Skin epidermis (tissue), 12 donors: ENCODE measurements around the gene ATF6.

Source experiments
- H3K27ac ChIP-seq, 21 experiments: fragments of 200-600 bp; sonication (generic) in 11 of 21; one replicate each; pipeline ENCODE4 v1.5.0; 2020; ENCODE audit warnings: mild to moderate bottlenecking in 3 of 21, inconsistent platforms in 2 of 21, moderate library complexity in 2 of 21
- H3K4me3 ChIP-seq, 7 experiments: fragments of 200-600 bp; sonication (generic) in 2 of 7; one replicate each; pipeline ENCODE4 v1.5.0; 2020; ENCODE audit warnings: inconsistent platforms in 2 of 7, mild to moderate bottlenecking in 2 of 7, moderate library complexity in 1 of 7

Gene ATF6

GRCh38 chr1:161950377-161950776, 184.3 kb downstream of the ATF6 start:
- no peak overlapping the region for H3K4me3 ChIP-seq
- H3K27ac ChIP-seq = no peak overlapping the region

GRCh38 chr1:161951646-161952045, 185.5 kb downstream of the ATF6 start:
- Histone ChIP-seq H3K4me3 (no peak overlapping the region), H3K27ac (peak overlapping the region in 4 of 21 experiments; percentile 15 to 82 (median 50))

GRCh38 chr1:161952607-161953172, 186.6 kb downstream of the ATF6 start:
- no peak overlapping the region for H3K4me3 ChIP-seq
- peak overlapping the region in 8 of 21 experiments; percentile 6 to 82 (median 60) for H3K27ac ChIP-seq

DNA sequence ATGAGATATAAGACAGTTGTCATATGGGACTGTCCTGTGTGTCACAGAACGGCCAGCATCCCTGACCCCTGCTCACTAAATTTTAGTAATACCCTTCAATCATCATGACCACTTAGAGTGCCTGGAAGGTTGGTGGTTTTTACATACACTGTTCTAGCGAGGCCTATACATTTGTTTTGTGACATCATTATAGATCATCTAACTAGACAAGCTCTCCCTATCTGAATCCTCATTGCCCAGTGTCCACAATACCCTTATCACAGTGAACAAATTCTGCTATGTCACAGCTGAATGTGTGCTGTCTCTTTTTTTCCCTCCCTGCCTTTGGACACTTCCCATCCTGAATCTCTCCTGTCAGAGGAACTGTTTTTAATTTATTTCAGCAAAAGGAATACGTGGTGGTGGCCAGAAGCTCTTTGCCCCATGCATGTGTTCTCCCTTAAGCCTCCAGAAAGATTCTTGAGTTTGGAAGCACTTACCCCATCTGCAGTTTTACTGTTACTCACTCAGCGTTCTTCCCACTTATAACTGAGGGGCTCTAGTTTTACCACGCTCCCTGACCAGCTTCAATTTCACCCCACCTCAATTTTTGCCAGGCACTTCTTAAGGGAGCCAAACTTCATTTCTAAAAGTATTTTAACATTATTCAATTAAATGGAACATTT, 187.3 kb downstream of the ATF6 start:
- Histone ChIP-seq H3K27ac (peak overlapping the region in 15 of 21 experiments; percentile 6 to 82 (median 49)), H3K4me3 (no peak overlapping the region)

- Histone ChIP-seq H3K4me3 (no peak overlapping the region), H3K27ac (peak overlapping the region in 16 of 21 experiments; percentile 6 to 82 (median 49))
Observed at GRCh38 chr1:161954050-161954449, 187.9 kb downstream of the ATF6 start.

DNA sequence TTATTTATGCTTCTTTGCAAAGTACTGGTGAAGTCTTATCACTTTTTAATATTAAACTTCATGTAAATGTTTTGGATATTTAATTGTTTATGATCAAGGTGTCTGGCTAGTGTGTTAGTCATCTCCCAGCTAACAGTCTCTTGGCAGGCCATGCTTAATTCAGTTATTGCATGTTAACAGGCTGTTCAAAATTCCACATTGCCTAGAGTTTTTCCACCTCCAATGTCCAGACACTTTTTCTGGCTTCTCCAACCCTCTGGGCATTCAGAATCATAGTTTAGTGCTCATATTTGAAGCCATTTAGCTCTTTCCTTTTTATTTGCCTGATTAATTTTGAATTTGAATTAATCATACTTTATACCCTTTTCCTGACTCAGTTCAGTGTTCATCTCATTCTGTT, 188.3 kb downstream of the ATF6 start:
- Histone ChIP-seq H3K4me3 (no peak overlapping the region), H3K27ac (peak overlapping the region in 13 of 21 experiments; percentile 6 to 82 (median 49))

GRCh38 chr1:161955606-161956005, 189.5 kb downstream of the ATF6 start:
- H3K27ac ChIP-seq = peak overlapping the region in 8 of 21 experiments; percentile 12 to 82 (median 64)
- no peak overlapping the region for H3K4me3 ChIP-seq

- Histone ChIP-seq H3K27ac (peak overlapping the region in 5 of 21 experiments; percentile 19 to 70 (median 49)), H3K4me3 (no peak overlapping the region)
Observed at GRCh38 chr1:161956097-161956496, 190.0 kb downstream of the ATF6 start.

DNA sequence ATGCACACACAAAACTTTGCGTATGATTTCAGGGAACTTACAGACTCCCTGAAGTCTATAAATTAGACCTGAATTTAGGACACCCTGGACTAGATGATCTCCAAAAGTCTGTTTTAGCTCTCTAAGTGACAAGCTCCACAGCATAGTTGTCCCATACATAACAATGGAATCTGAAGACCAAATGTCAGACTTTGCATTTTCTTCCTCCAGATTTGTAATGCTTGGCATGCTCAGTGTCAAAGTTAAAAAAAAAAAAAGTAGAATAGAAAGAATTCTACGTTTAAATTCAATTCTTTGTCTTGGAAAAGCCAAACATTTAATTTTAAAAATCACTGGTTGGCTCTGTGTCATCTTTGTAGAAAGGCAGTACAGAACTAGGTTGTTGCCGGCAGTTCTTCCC, 190.8 kb downstream of the ATF6 start:
- H3K4me3 ChIP-seq = no peak overlapping the region
- peak overlapping the region in 3 of 21 experiments; percentile 2 to 51 (median 19) for H3K27ac ChIP-seq

DNA sequence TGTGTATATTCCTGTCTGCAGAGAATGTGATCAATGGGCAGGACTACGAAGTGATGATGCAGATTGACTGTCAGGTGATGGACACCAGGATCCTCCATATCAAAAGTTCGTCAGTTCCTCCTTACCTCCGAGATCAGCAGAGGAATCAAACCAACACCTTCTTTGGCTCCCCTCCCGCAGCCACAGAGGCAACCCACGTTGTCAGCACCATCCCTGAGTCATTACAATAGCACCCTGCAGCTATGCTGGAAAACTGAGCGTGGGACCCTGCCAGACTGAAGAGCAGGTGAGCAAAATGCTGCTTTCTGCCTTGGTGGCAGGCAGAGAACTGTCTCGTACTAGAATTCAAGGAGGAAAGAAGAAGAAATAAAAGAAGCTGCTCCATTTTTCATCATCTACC, 192.3 kb downstream of the ATF6 start:
- no peak overlapping the region for H3K27ac ChIP-seq
- no peak overlapping the region for H3K4me3 ChIP-seq

DNA sequence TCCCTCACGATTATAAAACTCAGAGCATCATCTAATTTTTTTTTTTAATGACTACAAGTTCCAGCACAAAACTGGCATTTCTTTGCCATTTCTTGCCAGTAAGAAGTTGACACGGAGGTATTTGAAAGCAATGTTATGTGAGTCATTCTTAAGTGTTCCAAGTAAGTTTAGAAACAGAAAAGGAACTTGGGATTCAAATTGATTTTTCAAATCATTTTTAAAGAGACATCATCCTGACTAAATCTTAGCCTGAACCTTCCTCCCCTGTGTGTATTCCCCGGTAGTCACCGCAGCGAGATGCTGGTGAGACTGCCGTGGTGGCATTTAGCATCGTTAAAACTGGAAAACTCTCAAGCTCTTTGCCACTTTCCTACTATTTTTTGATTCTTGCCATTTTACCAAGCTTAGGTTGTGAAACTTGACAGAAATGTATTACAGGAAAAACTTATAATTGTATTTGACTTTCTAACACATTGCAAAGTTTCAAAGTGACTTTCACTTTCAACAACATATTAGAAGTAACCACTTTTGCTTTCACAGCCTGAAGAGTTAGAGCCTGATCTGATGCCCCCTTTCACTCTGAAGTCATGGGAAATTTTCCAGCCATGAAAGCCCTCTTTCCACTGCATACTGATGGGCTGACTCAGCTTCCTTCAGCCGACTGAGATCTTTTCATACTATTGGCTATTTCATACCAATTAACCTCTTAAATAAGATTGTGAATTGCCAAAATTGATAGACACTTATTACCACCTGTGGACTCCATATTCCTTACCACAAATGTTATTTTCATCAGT, 196.2 kb downstream of the ATF6 start:
- Histone ChIP-seq H3K4me3 (peak overlapping the region in 1 of 7 experiments; percentile 2), H3K27ac (peak overlapping the region in 17 of 21 experiments; percentile 14 to 85 (median 51))

DNA sequence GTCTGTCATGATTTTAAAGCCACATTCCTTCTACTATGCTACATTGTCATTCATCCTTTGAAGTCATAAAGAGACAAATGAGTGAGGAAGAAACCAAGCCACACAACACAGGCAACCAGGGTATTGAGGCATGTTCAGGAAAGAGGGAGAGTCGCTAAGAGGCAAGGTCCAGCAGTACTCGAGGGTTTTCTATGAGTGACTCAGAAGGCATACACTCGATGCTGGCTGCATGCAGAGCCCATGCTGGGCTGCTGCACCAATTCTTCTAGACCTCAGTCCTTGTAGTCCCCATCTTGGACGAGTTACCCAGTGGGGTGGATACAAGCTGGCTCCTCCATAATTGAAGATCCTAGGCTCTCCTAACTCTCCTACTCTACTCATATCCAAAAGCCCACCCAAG, 199.9 kb downstream of the ATF6 start:
- Histone ChIP-seq H3K4me3 (no peak overlapping the region), H3K27ac (no peak overlapping the region)

GRCh38 chr1:161970036-161970435, 203.9 kb downstream of the ATF6 start:
- peak overlapping the region in 2 of 21 experiments; percentile 2 to 36 for H3K27ac ChIP-seq
- H3K4me3 ChIP-seq = no peak overlapping the region

- Histone ChIP-seq H3K27ac (peak overlapping the region in 3 of 21 experiments; percentile 2 to 36 (median 3)), H3K4me3 (no peak overlapping the region)
Observed at GRCh38 chr1:161970633-161971032, 204.5 kb downstream of the ATF6 start.

DNA sequence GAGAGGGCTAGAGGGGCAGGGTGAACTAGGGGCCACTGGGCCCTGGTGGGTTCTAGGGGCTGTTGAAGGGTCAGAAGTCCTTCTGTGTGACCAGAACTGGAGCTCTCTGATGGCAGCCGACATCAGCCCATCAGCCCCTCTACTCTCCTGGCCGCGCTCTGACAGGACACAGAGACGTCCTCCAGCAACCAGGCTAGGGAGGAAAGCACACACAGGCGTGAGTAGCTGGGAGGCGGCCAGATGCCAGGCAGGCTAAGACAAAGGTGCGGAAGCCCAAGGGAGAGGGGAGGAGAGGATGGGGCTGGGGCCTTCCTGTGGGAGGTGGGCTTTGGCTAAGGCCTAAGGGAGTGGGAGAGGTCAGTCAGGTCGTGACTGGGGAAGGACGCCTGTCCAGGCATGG, 206.7 kb downstream of the ATF6 start:
- H3K4me3 ChIP-seq = no peak overlapping the region
- H3K27ac ChIP-seq = peak overlapping the region in 1 of 21 experiments; percentile 53

DNA sequence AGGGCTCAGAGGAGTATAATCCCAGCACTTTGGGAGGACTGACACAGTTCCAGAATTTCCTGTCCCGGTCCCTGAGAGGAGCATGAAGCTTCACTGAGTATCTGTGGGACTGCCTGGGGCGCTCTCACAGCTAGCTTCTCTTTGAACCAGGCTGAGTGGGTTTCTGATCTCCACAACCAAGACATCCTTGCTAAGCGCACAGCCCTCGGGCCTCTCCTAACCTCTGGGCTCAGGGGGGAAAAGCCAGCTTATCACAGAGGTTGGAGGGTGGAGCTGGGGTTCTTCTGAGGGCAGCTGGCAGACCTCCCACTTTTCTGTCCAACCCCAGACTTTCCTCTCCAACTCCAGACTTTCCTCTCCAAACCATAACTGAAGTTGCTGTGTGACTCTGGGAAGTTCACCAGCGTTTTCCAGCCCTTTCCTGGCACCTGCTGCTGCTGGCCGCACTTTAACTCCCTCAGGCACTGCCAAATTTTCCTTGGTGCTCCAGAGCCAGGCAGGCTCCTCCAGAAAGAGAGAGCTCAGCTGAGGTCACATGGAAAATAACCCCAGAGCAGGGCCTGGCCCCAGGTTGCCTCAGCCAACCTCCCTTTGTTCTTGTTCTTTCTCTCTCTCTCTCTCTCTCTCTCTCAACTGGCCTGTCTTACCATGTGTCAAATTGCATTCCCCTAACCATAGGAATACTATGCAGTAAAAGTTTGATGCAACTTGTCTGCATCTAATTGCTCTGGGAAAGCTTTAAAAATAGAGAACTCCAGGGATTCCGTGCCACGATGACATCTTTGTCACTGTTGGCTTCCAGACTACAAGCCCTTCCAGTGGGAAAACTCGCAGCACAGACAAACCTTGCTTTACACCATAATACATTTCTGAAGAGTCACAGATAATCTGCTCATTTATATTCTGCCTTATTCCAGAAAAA, 208.1 kb downstream of the ATF6 start:
- H3K27ac ChIP-seq = peak overlapping the region in 8 of 21 experiments; percentile 13 to 53 (median 30)
- H3K4me3 ChIP-seq = no peak overlapping the region

GRCh38 chr1:161978011-161978790, 212.1 kb downstream of the ATF6 start:
- H3K4me3 ChIP-seq = no peak overlapping the region
- peak overlapping the region in 2 of 21 experiments; percentile 22 to 32 for H3K27ac ChIP-seq

- peak overlapping the region in 4 of 21 experiments; percentile 3 to 51 (median 42) for H3K27ac ChIP-seq
- no peak overlapping the region for H3K4me3 ChIP-seq
Observed at GRCh38 chr1:161981126-161981525, 215.0 kb downstream of the ATF6 start.
